GM18526 (cell line): ENCODE data around the gene NDUFV2.

Source experiments
- POLR2A ChIP-seq: IDR thresholded peaks from 3 replicates; pipeline ENCODE4 v1.6.1; 2011; ENCODE audit not compliant: insufficient read length; ENCODE audit errors: extremely low read depth

The NDUFV2 gene

GRCh38 chr18:9132628-9133027, 30.1 kb downstream of the NDUFV2 start:
- TF ChIP-seq POLR2A = no peak

DNA sequence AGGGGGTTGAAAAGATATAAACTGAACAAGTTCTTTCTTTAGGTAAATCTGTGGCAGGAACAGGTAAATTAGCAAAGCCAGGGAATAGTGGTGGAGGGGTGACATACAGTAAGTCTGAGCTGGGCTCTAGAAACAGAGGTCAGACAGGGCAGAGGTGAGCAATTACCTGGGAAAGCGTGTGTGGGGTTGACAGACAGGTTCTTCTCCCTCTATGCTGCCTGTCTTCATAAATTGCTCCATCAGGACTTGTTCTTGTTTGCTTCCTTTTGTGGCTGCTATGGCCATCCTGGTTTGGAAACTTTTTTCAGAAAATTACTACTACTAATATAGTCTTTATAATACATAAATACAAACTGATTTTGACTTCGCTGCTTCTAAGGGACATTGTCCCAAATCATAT, 30.7 kb downstream of the NDUFV2 start:
- TF ChIP-seq POLR2A = no peak

- TF ChIP-seq POLR2A = no peak
These were observed 32.8 kb downstream of the NDUFV2 start for GRCh38 chr18:9135081-9135911.

DNA sequence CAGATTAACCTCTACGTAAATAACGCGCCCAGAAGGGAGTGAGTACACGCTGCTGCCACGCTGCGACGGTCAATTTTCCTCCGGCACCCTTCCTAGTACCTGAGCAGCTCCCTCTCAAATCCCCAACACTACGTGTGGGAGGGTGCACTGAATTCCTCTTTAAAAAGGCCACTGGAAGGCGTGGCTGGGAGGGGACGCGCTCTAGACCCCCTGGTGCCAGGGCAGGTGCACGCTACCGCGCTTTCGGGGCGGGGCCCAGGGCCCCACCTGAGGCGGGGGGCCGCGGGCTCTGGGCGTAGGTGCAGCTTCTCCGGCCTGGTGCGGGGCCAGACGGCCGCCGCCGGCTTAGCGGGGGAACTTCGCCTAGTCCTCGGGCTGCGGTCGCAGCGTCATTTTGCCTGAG, 33.4 kb downstream of the NDUFV2 start:
- TF ChIP-seq POLR2A = no peak

DNA sequence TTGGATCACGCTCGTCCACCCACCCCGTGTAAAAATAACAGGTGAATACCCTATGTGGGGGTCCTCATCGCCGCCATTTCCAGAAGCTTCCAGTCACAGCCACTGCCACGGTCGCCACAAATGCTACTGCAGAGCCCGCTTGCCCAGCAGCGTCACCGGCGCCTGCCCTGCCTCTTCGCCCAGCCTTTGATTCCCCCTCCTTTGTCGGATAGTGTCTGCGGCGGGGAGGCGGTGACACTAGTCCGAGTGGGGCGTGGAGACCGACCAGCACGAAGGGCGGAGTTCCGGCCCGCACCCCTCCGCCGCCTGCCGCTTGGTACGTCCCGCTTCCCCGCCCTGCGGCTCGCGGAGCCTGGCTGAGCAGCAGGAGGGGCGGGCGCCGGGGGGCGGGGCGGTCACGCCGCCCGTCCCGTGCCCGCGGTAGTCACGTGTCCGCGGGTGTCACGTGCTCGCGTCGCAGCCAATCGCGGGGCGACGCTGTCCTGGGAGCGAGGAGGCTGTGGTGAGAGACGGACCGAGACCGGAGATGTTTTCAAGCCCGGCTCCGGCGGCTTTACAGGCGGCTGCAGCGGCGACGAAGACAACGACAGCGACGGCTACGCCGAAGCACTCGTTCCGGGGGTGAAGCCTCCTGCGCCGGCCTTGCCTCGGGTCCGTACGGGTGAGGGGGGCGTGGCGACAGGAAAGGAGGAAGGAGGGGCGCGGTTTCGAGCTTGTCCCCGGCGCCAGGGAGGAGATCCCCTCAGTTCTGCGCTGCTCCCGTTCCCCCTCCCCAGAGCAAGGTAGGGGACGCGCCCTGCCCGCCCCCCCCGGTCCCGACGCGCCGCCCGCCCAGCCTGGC, 34.0 kb downstream of the NDUFV2 start, which contains the start of gene ANKRD12:
Gene ANKRD12 (plus strand): TSS at position 467 of the 841 bp plus-strand sequence. CDS start 45,652 bp downstream, outside the sequence.
- peak; percentile 46 for TF ChIP-seq POLR2A

DNA sequence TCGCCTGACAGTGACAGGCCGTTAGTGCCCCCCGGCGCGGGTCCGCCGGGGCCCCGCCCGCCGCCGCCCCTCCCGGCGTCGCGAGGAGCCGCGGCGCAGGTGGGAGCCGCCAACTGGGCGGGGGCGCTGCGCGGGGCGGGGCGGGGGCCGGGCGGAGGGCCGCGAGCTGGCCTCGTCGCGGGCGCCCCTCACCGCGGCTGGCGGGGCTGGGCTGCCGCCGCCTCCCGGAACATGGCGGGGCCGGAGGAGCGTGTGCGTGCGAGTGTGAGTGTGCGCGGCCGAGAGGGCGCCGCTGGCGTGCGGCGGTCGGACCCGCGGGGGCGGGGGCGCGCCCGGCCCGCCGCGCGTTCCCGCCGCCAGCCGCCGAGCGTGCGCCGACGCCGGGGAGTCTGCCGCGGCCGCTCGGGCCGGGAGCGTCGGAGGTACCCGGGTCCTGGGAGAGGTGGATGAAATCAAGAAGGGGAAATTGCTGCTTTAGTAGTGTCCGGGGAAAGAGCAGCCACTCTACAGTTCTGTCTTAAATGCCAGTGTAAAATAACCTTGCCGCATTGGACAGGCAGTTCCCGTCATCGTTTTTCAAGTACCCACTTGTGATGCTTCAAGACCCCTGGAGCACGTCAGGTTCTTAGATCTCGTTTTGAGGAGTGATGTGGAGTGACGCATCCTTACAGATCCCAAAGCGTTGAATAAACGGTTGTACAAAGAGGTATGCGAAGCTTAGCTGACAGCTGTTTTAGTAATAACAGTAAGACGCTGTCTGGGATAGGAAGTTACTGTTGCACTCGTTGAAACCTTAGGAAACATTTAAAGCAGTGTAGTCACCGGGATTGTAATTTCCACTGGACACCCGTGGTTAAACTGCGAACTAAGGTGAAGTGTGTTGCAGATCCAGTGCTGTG, 34.9 kb downstream of the NDUFV2 start:
- TF ChIP-seq POLR2A = peak; percentile 28

GRCh38 chr18:9139400-9140039, 37.0 kb downstream of the NDUFV2 start:
- no peak for TF ChIP-seq POLR2A

DNA sequence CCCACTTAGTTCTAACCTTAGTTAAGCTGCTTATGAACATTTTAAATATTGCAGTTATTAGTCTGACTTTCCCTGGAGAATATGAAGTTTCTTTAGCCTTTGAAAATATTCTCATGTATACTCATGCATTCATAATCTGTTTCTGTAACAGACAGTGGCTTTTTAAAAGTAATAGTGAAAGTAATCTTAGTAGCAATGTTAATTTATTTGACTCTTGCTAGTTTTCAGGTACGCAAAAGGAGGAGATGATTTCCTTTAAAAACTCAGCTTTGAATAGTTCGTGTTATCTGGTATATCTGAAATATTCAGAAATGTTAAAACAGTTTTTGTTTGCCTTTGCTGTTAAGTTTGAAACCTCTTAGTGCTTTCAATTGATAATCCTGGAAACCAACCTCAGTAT, 37.9 kb downstream of the NDUFV2 start:
- TF ChIP-seq POLR2A = no peak

DNA sequence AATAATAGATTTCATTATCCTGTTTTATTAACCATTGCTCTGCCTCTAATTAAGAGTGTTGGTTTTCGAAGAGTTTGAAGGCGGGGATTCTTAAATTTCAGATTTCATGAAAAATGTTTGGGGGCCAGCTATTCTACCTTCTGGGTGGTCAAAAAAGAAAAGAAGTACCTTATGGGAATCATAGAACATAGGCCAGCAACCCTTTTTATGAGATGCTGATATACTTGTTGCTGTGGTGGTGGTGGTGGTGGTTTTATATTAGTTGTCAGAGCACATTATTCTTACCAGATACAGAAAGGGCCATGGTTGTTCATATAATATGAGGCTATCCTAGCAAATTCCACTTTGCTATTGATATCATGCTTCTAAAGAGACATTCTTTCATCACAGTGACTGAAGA, 38.5 kb downstream of the NDUFV2 start:
- no peak for TF ChIP-seq POLR2A

GRCh38 chr18:9146224-9146623, 43.7 kb downstream of the NDUFV2 start:
- TF ChIP-seq POLR2A = no peak

DNA sequence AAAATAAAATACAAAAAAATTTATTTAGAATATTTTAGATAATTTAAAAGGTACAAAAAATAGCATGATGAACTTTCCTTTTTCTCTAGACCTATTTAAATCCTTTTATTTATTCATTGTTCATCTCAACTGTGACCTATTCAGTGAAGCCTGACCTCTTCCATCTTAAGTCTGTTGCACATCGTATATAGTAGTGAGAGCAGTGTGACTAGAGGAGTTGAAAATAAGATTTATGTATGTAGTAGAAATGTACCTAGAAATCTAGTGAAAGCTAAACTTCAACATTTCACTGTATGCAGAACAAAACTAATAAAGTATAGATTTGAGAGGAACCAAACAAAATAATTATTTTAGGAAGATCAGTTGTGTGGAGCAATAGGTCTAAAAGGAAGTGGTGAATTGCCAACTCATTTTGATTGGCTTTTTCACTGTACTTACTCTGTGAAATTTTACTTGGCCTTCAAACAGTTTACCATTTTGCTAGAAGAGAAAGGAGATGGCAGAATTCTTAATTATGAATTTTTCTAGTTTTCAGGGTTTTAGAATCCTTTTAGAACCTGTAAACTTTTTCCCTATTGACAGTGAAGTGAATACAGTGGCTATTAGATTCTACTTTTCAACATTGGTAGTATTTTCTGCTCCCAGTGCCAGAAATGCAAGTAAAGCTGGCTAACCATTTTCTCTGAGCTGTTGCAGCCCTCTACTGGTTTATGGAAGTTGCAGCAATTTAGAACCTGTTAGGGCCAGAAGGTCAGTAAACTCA, 45.1 kb downstream of the NDUFV2 start:
- TF ChIP-seq POLR2A = no peak

- TF ChIP-seq POLR2A = no peak
These were observed 45.7 kb downstream of the NDUFV2 start for GRCh38 chr18:9148203-9148552.

GRCh38 chr18:9150121-9150520, 47.6 kb downstream of the NDUFV2 start:
- no peak for TF ChIP-seq POLR2A

- TF ChIP-seq POLR2A = no peak
These were observed 50.8 kb downstream of the NDUFV2 start for GRCh38 chr18:9153256-9153655.
